Activated T-helper 9 cell treated with anti-CD3 and anti-CD28 coated beads, Interleukin-2, amount 50 U/mL, for 16 hours (primary cell): ENCODE results near the gene ELF1.
"Not testable (repeated sequence)": the region's sequence is repeated elsewhere in the genome, so short reads cannot be mapped to it uniquely, and the experiment has no call there.

ENCODE experiments used
- DNase-seq: peaks from one replicate; pipeline ENCODE4 v3.0.0-alpha.2; 2020; ENCODE audit warnings: low read depth

Gene ELF1

DNA sequence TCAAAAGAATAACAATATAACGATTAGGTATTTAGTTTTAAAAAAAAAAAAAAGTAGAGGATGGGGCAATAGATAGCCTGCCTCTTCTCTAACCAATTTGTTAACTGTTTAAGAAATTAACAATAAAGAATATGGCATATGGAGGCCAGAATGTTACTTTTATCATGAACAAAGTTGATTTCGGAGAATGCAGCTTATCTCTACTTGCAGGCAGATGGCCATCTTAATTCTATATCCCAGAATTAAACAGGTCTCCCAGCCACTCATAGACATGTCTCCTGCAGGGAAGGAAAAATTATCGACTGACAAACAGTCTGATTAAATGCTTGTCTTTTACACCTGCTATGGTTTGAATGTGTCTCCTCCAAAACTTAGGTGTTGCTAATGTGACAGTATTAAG, 133.1 kb downstream of the ELF1 start:
- no peak for DNase-seq

DNA sequence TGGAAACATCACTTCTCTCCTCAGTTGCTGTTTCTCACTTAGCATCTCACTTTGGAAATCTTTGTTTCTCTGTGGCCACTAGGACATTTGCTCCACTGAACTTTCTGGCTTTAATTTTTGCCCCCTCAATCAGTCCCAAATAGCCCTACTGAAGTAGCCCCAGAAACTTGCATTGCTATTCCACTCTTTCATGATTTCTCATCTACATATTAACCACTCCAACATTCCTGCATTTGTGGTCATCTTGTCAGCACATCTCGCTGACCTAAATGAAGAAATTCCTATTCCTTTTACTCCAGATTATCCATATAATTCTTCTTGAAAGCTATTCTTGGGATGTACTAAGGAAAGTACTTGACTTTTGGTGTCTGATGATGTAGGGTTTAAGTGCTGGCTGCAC, 134.9 kb downstream of the ELF1 start:
- DNase-seq = not testable (repeated sequence)
